Spinal cord (tissue), 10 donors: ENCODE data around the gene KIRREL3. TPM values are rescaled to one million over a fixed set of nuclear protein-coding genes. Genes with fewer than 3 reads are reported as not detected.
A peak's percentile ranks its signal among the peaks of the same experiment; 100 is the strongest.

ENCODE experiments used
- DNase-seq, 6 donors: peaks; one replicate each; pipeline versions ENCODE4 v3.0.0 to v3.0.0-alpha.2; 2013 to 2015; ENCODE audit warnings: low spot score in 6 of 6, low read depth in 4 of 6
- H3K27ac ChIP-seq: one replicate; pipeline ENCODE4 v1.5.1; 2013; ENCODE audit warnings: low read depth, low read length, control low read depth
- H3K27me3 ChIP-seq: one replicate; pipeline ENCODE4 v1.6.1; 2013; ENCODE audit warnings: low read length; ENCODE audit not compliant: control insufficient read depth, insufficient read depth
- H3K36me3 ChIP-seq: one replicate; pipeline ENCODE4 v1.6.1; 2013; ENCODE audit warnings: low read length; ENCODE audit not compliant: control insufficient read depth, insufficient read depth
- H3K4me1 ChIP-seq: one replicate; pipeline ENCODE4 v1.6.1; 2013; ENCODE audit warnings: low read length; ENCODE audit not compliant: control insufficient read depth, insufficient read depth
- H3K4me3 ChIP-seq: one replicate; pipeline ENCODE4 v1.5.1; 2013; ENCODE audit warnings: low read depth, low read length, control low read depth
- H3K9me3 ChIP-seq: one replicate; pipeline ENCODE4 v1.6.1; 2013; ENCODE audit warnings: low read length; ENCODE audit not compliant: control insufficient read depth, insufficient read depth
- WGBS: methylation state at CpG from one replicate; pipeline ENCODE4 v1.1.5; 2013; ENCODE audit warnings: missing lambda C conversion rate; ENCODE audit not compliant: insufficient coverage; 5-methylcytosine and 5-hydroxymethylcytosine counted together
- polyA plus RNA-seq, 2 donors: library from polyadenylated mRNA; unstranded; fragments of 120-200 nt; gene quantifications; one replicate each; pipeline ENCODE4 v1.2.1, GENCODE V29; 2013; ENCODE audit not compliant: insufficient read length in 2 of 2
- total RNA-seq, 2 donors: library from RNA; depleted of rRNA in 1 of 2; stranded (reverse); fragments of 120-200 nt in 1 of 2; fragments of >200 nt in 1 of 2; gene quantifications; one replicate each; pipeline versions ENCODE4 v1.2.3 to v1.2.4, GENCODE V29; 2013 to 2014
- donor health status: healthy.

Gene KIRREL3
- total and polyA plus RNA-seq, 4 donors: 10.0 to 58.1 (median 31.7) TPM

- Histone ChIP-seq H3K9me3 (no peaks in the 10 kb centered on the region), H3K36me3 (no peaks in the 10 kb centered on the region), H3K27ac (no peak overlapping the region), H3K4me3 (no peak overlapping the region), H3K4me1 (peaks cover 21% of the 10 kb centered on the region), H3K27me3 (no peaks in the 10 kb centered on the region)
- peak in 2 of 6 donors; percentile 49 to 76 for DNase-seq
- 31% methylated on average over 3 of the region's 9 CpGs for WGBS
Observed at GRCh38 chr11:126857860-126858808, 142.4 kb downstream of the KIRREL3 start.

- Histone ChIP-seq H3K27me3 (no peaks in the 10 kb centered on the region), H3K4me3 (no peak overlapping the region), H3K9me3 (no peaks in the 10 kb centered on the region), H3K36me3 (no peaks in the 10 kb centered on the region), H3K27ac (no peak overlapping the region), H3K4me1 (peaks cover 9% of the 10 kb centered on the region)
- no peak for DNase-seq
Observed at GRCh38 chr11:126855536-126855935, 145.0 kb downstream of the KIRREL3 start.

GRCh38 chr11:126853732-126854131, 146.8 kb downstream of the KIRREL3 start:
- WGBS: no CpG with 5 or more reads among the region's 2 CpGs
- DNase-seq: no peak
- H3K9me3 ChIP-seq: no peaks in the 10 kb centered on the region
- no peaks in the 10 kb centered on the region for H3K36me3 ChIP-seq
- no peak overlapping the region for H3K4me3 ChIP-seq
- no peak overlapping the region for H3K27ac ChIP-seq
- no peaks in the 10 kb centered on the region for H3K27me3 ChIP-seq
- H3K4me1 ChIP-seq: peaks cover 9% of the 10 kb centered on the region

DNA sequence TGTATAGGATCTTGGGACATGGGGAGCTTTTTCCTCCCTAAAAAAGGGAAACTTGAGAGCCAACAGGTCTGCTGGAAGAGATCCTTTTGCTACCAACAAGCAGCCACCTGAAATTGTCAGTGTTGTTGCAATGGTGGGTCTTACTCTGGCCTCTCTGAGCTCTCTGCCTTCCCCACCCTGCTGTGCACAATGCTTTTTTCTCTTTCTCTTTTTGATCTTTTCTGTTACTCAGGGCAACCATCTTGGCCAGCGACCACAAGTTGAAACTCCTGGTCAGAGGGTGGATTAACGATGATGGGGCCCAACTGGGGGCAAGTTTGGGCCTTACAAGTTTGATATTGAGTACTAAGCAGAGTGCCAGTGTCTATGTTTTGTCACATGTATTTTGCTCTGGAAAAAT, 155.8 kb downstream of the KIRREL3 start:
- no peaks in the 10 kb centered on the region for H3K36me3 ChIP-seq
- WGBS: 46% methylated on average over 2 of the region's 2 CpGs
- DNase-seq: no peak
- H3K4me3 ChIP-seq: no peak overlapping the region
- H3K27ac ChIP-seq: no peak overlapping the region
- no peaks in the 10 kb centered on the region for H3K9me3 ChIP-seq
- H3K27me3 ChIP-seq: no peaks in the 10 kb centered on the region
- no peaks in the 10 kb centered on the region for H3K4me1 ChIP-seq

- H3K27me3 ChIP-seq: no peaks in the 10 kb centered on the region
- no peaks in the 10 kb centered on the region for H3K9me3 ChIP-seq
- H3K4me1 ChIP-seq: no peaks in the 10 kb centered on the region
- WGBS: 76% methylated on average over 4 of the region's 5 CpGs
- no peak for DNase-seq
- H3K27ac ChIP-seq: no peak overlapping the region
- no peaks in the 10 kb centered on the region for H3K36me3 ChIP-seq
- H3K4me3 ChIP-seq: no peak overlapping the region
Observed at GRCh38 chr11:126843096-126843495, 157.5 kb downstream of the KIRREL3 start.

DNA sequence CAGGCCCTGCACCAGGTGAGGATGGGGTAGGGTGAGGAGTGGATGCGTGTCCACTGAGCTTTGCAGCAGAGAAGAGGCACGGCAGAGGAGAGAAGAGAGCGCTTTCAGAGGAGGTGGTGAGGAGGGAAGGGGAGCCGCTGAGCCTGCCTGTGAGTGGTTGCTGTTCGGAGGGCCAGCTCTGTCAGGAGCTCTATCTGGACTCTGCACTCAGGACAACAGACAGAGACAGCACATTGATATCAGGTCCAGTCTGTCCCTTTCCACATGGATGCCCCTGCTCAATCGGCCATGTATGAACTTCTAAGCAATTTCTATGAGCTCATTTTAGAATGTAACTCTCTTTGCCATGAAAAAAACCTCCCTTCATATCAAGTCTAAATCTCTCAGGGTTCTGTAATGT, 158.6 kb downstream of the KIRREL3 start:
- WGBS: 79% methylated on average over 6 of the region's 6 CpGs
- H3K4me1 ChIP-seq: no peaks in the 10 kb centered on the region
- no peaks in the 10 kb centered on the region for H3K9me3 ChIP-seq
- H3K4me3 ChIP-seq: no peak overlapping the region
- no peaks in the 10 kb centered on the region for H3K27me3 ChIP-seq
- H3K27ac ChIP-seq: no peak overlapping the region
- DNase-seq: no peak
- H3K36me3 ChIP-seq: no peaks in the 10 kb centered on the region

- 100% methylated on average over 2 of the region's 3 CpGs for WGBS
Observed at GRCh38 chr11:126840975-126841374, 159.6 kb downstream of the KIRREL3 start.

GRCh38 chr11:126840201-126840886, 160.2 kb downstream of the KIRREL3 start:
- 94% methylated on average over 2 of the region's 7 CpGs for WGBS
- H3K9me3 ChIP-seq: no peaks in the 10 kb centered on the region
- DNase-seq: no peak
- H3K4me1 ChIP-seq: no peaks in the 10 kb centered on the region
- no peaks in the 10 kb centered on the region for H3K27me3 ChIP-seq
- no peak overlapping the region for H3K4me3 ChIP-seq
- no peaks in the 10 kb centered on the region for H3K36me3 ChIP-seq
- no peak overlapping the region for H3K27ac ChIP-seq

More at GRCh38 chr11:126840975-126841374, 159.6 kb downstream of the KIRREL3 start:
- Histone ChIP-seq H3K9me3 (no peaks in the 10 kb centered on the region), H3K27me3 (no peaks in the 10 kb centered on the region), H3K27ac (no peak overlapping the region), H3K4me1 (no peaks in the 10 kb centered on the region), H3K4me3 (no peak overlapping the region), H3K36me3 (no peaks in the 10 kb centered on the region)
- no peak for DNase-seq

GRCh38 chr11:126839496-126839895, 161.1 kb downstream of the KIRREL3 start:
- Histone ChIP-seq H3K9me3 (no peaks in the 10 kb centered on the region), H3K4me3 (no peak overlapping the region), H3K4me1 (no peaks in the 10 kb centered on the region), H3K27ac (no peak overlapping the region), H3K27me3 (no peaks in the 10 kb centered on the region), H3K36me3 (no peaks in the 10 kb centered on the region)
- 56% methylated on average over 1 of the region's 7 CpGs for WGBS
- peak in 1 of 6 donors; percentile 32 for DNase-seq
